Stimulated activated CD8-positive, alpha-beta memory T cell treated with anti-CD3 and anti-CD28 coated beads, Interleukin-4, amount 100 ng/mL, for 24 hours (primary cell): ENCODE data around the gene FAM229B.
A peak's percentile ranks its signal among the peaks of the same experiment; 100 is the strongest.
"Not testable (repeated sequence)": the region's sequence is repeated elsewhere in the genome, so short reads cannot be mapped to it uniquely, and the experiment has no call there.

Experiments used
- DNase-seq: peaks from one replicate; pipeline ENCODE4 v3.0.0-alpha.2; 2020; ENCODE audit warnings: low read depth

FAM229B gene

GRCh38 chr6:112087136-112087911, at the start of gene FAM229B, which contains the start of gene TUBE1:
TSS of gene FAM229B (plus strand) at chr6:112087591. CDS start at chr6:112099284, 11,693 bp downstream.
TSS of gene TUBE1 (minus strand) at chr6:112087482. CDS start at chr6:112087434, 48 bp downstream.
- peak; percentile 81 for DNase-seq

GRCh38 chr6:112037783-112038216, 49.6 kb upstream of the FAM229B start:
- DNase-seq = no peak

GRCh38 chr6:112038268-112038667, 49.1 kb upstream of the FAM229B start:
- DNase-seq = no peak

GRCh38 chr6:112038756-112039430, 48.5 kb upstream of the FAM229B start:
- DNase-seq = no peak

- no peak for DNase-seq
Observed at GRCh38 chr6:112039431-112039770, 48.0 kb upstream of the FAM229B start.

- DNase-seq = no peak
Observed at GRCh38 chr6:112040956-112041355, 46.4 kb upstream of the FAM229B start.

GRCh38 chr6:112041535-112041934, 45.9 kb upstream of the FAM229B start:
- DNase-seq = no peak

- peak; percentile 87 for DNase-seq
Observed at GRCh38 chr6:112043032-112044007, 44.1 kb upstream of the FAM229B start.

- no peak for DNase-seq
Observed at GRCh38 chr6:112044196-112044595, 43.2 kb upstream of the FAM229B start.

GRCh38 chr6:112044856-112045255, 42.5 kb upstream of the FAM229B start:
- no peak for DNase-seq

- not testable (repeated sequence) for DNase-seq
Observed at GRCh38 chr6:112047523-112047922, 39.9 kb upstream of the FAM229B start.

- no peak for DNase-seq
Observed at GRCh38 chr6:112049026-112049799, 38.2 kb upstream of the FAM229B start.

GRCh38 chr6:112049996-112050395, 37.4 kb upstream of the FAM229B start:
- DNase-seq = no peak

- no peak for DNase-seq
Observed at GRCh38 chr6:112050429-112050828, 37.0 kb upstream of the FAM229B start.

GRCh38 chr6:112051251-112051740, 36.1 kb upstream of the FAM229B start:
- DNase-seq = not testable (repeated sequence)

- DNase-seq = no peak
Observed at GRCh38 chr6:112054001-112054400, 33.4 kb upstream of the FAM229B start, which contains the start of gene CCN6. TSS of gene CCN6 (plus strand) at chr6:112054104. CDS start at chr6:112054358, 254 bp downstream.

GRCh38 chr6:112054555-112055190, 32.7 kb upstream of the FAM229B start:
- DNase-seq = no peak

- no peak for DNase-seq
Observed at GRCh38 chr6:112058243-112059032, 29.0 kb upstream of the FAM229B start.

GRCh38 chr6:112061605-112062004, 25.8 kb upstream of the FAM229B start:
- DNase-seq = no peak

GRCh38 chr6:112062966-112063365, 24.4 kb upstream of the FAM229B start:
- DNase-seq = no peak
